SU-DHL-6 (cell line): ENCODE measurements around the gene KIF12.

ENCODE experiments used
- H2AFZ ChIP-seq: fragments of 200-600 bp; sonication (generic); 2 replicates; pipeline ENCODE4 v1.6.1; 2014; ENCODE audit warnings: low read depth, mild to moderate bottlenecking, moderate library complexity, mixed read lengths, antibody characterized with exemption, low read length; ENCODE audit not compliant: severe bottlenecking
- H3F3A ChIP-seq: fragments of 200-600 bp; shearing (Covaris generic); 2 replicates; pipeline ENCODE4 v1.6.0; 2016; ENCODE audit warnings: antibody characterized with exemption, mild to moderate bottlenecking; ENCODE audit not compliant: insufficient read depth
- H3K27ac ChIP-seq: fragments of 200-600 bp; sonication (generic); 2 replicates; pipeline ENCODE4 v1.5.1; 2016; ENCODE audit warnings: low read depth, mild to moderate bottlenecking, low read length, moderate library complexity, mixed read lengths
- H3K27me3 ChIP-seq: fragments of 200-600 bp; sonication (generic), shearing (Covaris generic); 2 replicates; pipeline ENCODE4 v1.6.0; 2014; ENCODE audit warnings: mild to moderate bottlenecking, low read length
- H3K36me3 ChIP-seq: fragments of 200-600 bp; sonication (generic); 2 replicates; pipeline ENCODE4 v1.6.1; 2014; ENCODE audit warnings: mild to moderate bottlenecking, low read length, mixed read lengths
- H3K4me2 ChIP-seq: fragments of 300-600, 200-600 bp; shearing (Covaris generic), sonication (generic); 2 replicates; pipeline ENCODE4 v1.6.0; 2014; ENCODE audit warnings: low read length, low read depth, mild to moderate bottlenecking; ENCODE audit not compliant: poor library complexity, severe bottlenecking
- H3K4me3 ChIP-seq: fragments of 200-600 bp; sonication (generic); 2 replicates; pipeline ENCODE4 v1.5.1; 2014; ENCODE audit warnings: antibody characterized with exemption, low read length, mild to moderate bottlenecking, mixed read lengths; ENCODE audit not compliant: insufficient read depth, poor library complexity, severe bottlenecking
- H3K79me2 ChIP-seq: fragments of 200-600 bp; sonication (generic); 2 replicates; pipeline ENCODE4 v1.6.1; 2014; ENCODE audit warnings: mild to moderate bottlenecking, low read length, moderate library complexity; ENCODE audit not compliant: insufficient read depth
- H3K9ac ChIP-seq: fragments of 200-600 bp; sonication (generic); 2 replicates; pipeline ENCODE4 v1.7.0; 2014; ENCODE audit warnings: mild to moderate bottlenecking, low read length
- H3K9me2 ChIP-seq: fragments of 200-600 bp; sonication (generic); replicated peaks from 2 replicates; pipeline ENCODE4 v1.6.1; 2014; ENCODE audit warnings: low read length; ENCODE audit not compliant: insufficient read depth
- H3K9me3 ChIP-seq: fragments of 200-600 bp; sonication (generic); 2 replicates; pipeline ENCODE4 v1.6.1; 2014; ENCODE audit warnings: low read length, mixed read lengths; ENCODE audit not compliant: insufficient read depth
- H4K20me1 ChIP-seq: fragments of 200-600 bp; sonication (generic); 2 replicates; pipeline ENCODE4 v1.6.1; 2014; ENCODE audit warnings: low read depth, mild to moderate bottlenecking, antibody characterized with exemption, low read length, moderate library complexity, mixed read lengths
- CTCF ChIP-seq: fragments of 200-600 bp; sonication (generic); IDR thresholded peaks from one replicate; pipeline ENCODE4 v1.5.1; 2017; ENCODE audit warnings: antibody characterized with exemption, mild to moderate bottlenecking, low read length, moderate library complexity; ENCODE audit not compliant: insufficient read depth, poor library complexity, severe bottlenecking
- EZH2phosphoT487 ChIP-seq: fragments of 200-600 bp; sonication (generic), shearing (Covaris generic); conservative IDR thresholded peaks from 2 replicates; pipeline ENCODE4 v1.6.1; 2018; ENCODE audit warnings: mild to moderate bottlenecking, antibody characterized with exemption, low read length, moderate library complexity, mixed read lengths

The KIF12 gene

GRCh38 chr9:114123031-114123977 lies 24.2 kb upstream of the KIF12 start:
- no peak overlapping the region for H3K9ac ChIP-seq
- TF ChIP-seq CTCF (no peak), EZH2phosphoT487 (no peak)
- no peaks in the 10 kb centered on the region for H3K27me3 ChIP-seq

GRCh38 chr9:114122136-114123027 lies 23.3 kb upstream of the KIF12 start:
- no peak overlapping the region for H3K4me2 ChIP-seq
- no peak overlapping the region for H2AFZ ChIP-seq
- H3K4me3 ChIP-seq = no peak overlapping the region
- H3K36me3 ChIP-seq = no peaks in the 10 kb centered on the region
- no peaks in the 10 kb centered on the region for H3K27me3 ChIP-seq
- H4K20me1 ChIP-seq = no peaks in the 10 kb centered on the region
- H3K9ac ChIP-seq = no peak overlapping the region
- H3K79me2 ChIP-seq = no peaks in the 10 kb centered on the region
- no peaks in the 10 kb centered on the region for H3K9me3 ChIP-seq
- no peak for TF ChIP-seq CTCF
- TF ChIP-seq EZH2phosphoT487 = no peak
- H3F3A ChIP-seq = no peaks in the 10 kb centered on the region
- H3K27ac ChIP-seq = no peak overlapping the region
- H3K9me2 ChIP-seq = no peaks in the 10 kb centered on the region

More at GRCh38 chr9:114123031-114123977, 24.2 kb upstream of the KIF12 start:
- Histone ChIP-seq H3K4me3 (no peak overlapping the region), H3K79me2 (no peaks in the 10 kb centered on the region), H3K36me3 (no peaks in the 10 kb centered on the region), H2AFZ (no peak overlapping the region), H4K20me1 (no peaks in the 10 kb centered on the region), H3K9me2 (no peaks in the 10 kb centered on the region), H3F3A (no peaks in the 10 kb centered on the region), H3K9me3 (no peaks in the 10 kb centered on the region), H3K4me2 (no peak overlapping the region), H3K27ac (no peak overlapping the region)

GRCh38 chr9:114121227-114122135 lies 22.4 kb upstream of the KIF12 start:
- no peak overlapping the region for H3K27ac ChIP-seq

More at GRCh38 chr9:114121227-114122135, 22.4 kb upstream of the KIF12 start:
- no peaks in the 10 kb centered on the region for H3K9me3 ChIP-seq
- H3K9me2 ChIP-seq = no peaks in the 10 kb centered on the region
- no peak overlapping the region for H3K4me3 ChIP-seq
- H4K20me1 ChIP-seq = no peaks in the 10 kb centered on the region
- no peaks in the 10 kb centered on the region for H3K79me2 ChIP-seq
- TF ChIP-seq CTCF (no peak), EZH2phosphoT487 (no peak)
- H3K36me3 ChIP-seq = no peaks in the 10 kb centered on the region
- H3F3A ChIP-seq = no peaks in the 10 kb centered on the region
- no peak overlapping the region for H3K4me2 ChIP-seq
- no peak overlapping the region for H3K9ac ChIP-seq
- H3K27me3 ChIP-seq = no peaks in the 10 kb centered on the region
- no peak overlapping the region for H2AFZ ChIP-seq
